Mesenchymal stem cell (in vitro differentiated cells and primary cell): ENCODE data around the gene GBF1.
"Not testable (repeated sequence)": the region's sequence is repeated elsewhere in the genome, so short reads cannot be mapped to it uniquely, and the experiment has no call there.

ENCODE experiments used
- DNase-seq: peaks from one replicate; pipeline ENCODE4 v3.0.0-alpha.2; 2013
- H2AFZ ChIP-seq: one replicate; pipeline ENCODE4 v1.6.1; 2013; ENCODE audit warnings: low read depth, mild to moderate bottlenecking, control low read depth, inconsistent platforms, low read length, moderate library complexity
- H2AK5ac ChIP-seq: 2 replicates; pipeline ENCODE4 v1.6.1; 2013; ENCODE audit warnings: low read length, moderate library complexity, mild to moderate bottlenecking, inconsistent platforms; ENCODE audit not compliant: severe bottlenecking
- H2BK120ac ChIP-seq: one replicate; pipeline ENCODE4 v1.6.1; 2013; ENCODE audit warnings: low read depth, mild to moderate bottlenecking, inconsistent platforms, low read length, moderate library complexity
- H2BK12ac ChIP-seq, 2 experiments: one replicate each; pipeline ENCODE4 v1.6.1; 2013; ENCODE audit warnings: inconsistent platforms in 2 of 2, low read length in 2 of 2, mild to moderate bottlenecking in 2 of 2, moderate library complexity in 2 of 2, control low read depth in 1 of 2
- H2BK15ac ChIP-seq: one replicate; pipeline ENCODE4 v1.6.1; 2013; ENCODE audit warnings: mild to moderate bottlenecking, low read depth, inconsistent platforms; ENCODE audit not compliant: poor library complexity, severe bottlenecking
- H2BK5ac ChIP-seq: 2 replicates; pipeline ENCODE4 v1.6.1; 2013; ENCODE audit warnings: low read depth, mild to moderate bottlenecking, low read length, control low read depth, inconsistent platforms; ENCODE audit not compliant: poor library complexity, severe bottlenecking
- H3K14ac ChIP-seq, 2 experiments: one replicate each; pipeline ENCODE4 v1.6.1; 2013; ENCODE audit warnings: inconsistent platforms in 2 of 2, low read length in 2 of 2, control low read depth in 1 of 2, mild to moderate bottlenecking in 1 of 2, moderate library complexity in 1 of 2
- H3K18ac ChIP-seq, 2 experiments: one replicate each; pipeline ENCODE4 v1.6.1; 2013; ENCODE audit warnings: inconsistent platforms in 2 of 2, low read length in 2 of 2, control low read depth in 1 of 2, low read depth in 1 of 2, mild to moderate bottlenecking in 1 of 2
- H3K23ac ChIP-seq, 2 experiments: one replicate each; pipeline ENCODE4 v1.6.1; 2013; ENCODE audit warnings: inconsistent platforms in 2 of 2, low read length in 2 of 2, mild to moderate bottlenecking in 2 of 2, moderate library complexity in 2 of 2, control low read depth in 1 of 2
- H3K27ac ChIP-seq: 2 replicates; pipeline ENCODE4 v1.5.1; 2013; ENCODE audit warnings: mild to moderate bottlenecking, moderate library complexity, low read length, control low read depth, inconsistent platforms; ENCODE audit not compliant: poor library complexity, severe bottlenecking
- H3K27me3 ChIP-seq, 2 experiments: 2 replicates each; pipeline versions ENCODE4 v1.6.1 to v1.7.0; 2013; ENCODE audit warnings: low read length in 2 of 2, mild to moderate bottlenecking in 2 of 2, moderate library complexity in 2 of 2, control low read depth in 1 of 2, inconsistent platforms in 1 of 2; ENCODE audit not compliant: control insufficient read depth in 1 of 2, insufficient read depth in 1 of 2
- H3K36me3 ChIP-seq, 2 experiments: 2 replicates each; pipeline versions ENCODE4 v1.6.1 to v1.7.0; 2013; ENCODE audit warnings: low read length in 2 of 2, control low read depth in 1 of 2, inconsistent platforms in 1 of 2, low read depth in 1 of 2, mild to moderate bottlenecking in 1 of 2; ENCODE audit not compliant: insufficient read depth in 2 of 2, control insufficient read depth in 1 of 2
- H3K4ac ChIP-seq, 2 experiments: one replicate each; pipeline ENCODE4 v1.6.1; 2013; ENCODE audit warnings: inconsistent platforms in 2 of 2, low read length in 2 of 2, mild to moderate bottlenecking in 2 of 2, moderate library complexity in 2 of 2, control low read depth in 1 of 2, low read depth in 1 of 2
- H3K4me1 ChIP-seq: 2 replicates; pipeline ENCODE4 v1.6.1; 2013; ENCODE audit warnings: low read depth, low read length, control low read depth; ENCODE audit not compliant: control insufficient read depth, insufficient read depth
- H3K4me2 ChIP-seq: 2 replicates; pipeline ENCODE4 v1.6.1; 2013; ENCODE audit warnings: low read length, mild to moderate bottlenecking, inconsistent platforms; ENCODE audit not compliant: poor library complexity, severe bottlenecking
- H3K4me3 ChIP-seq, 2 experiments: 2 replicates each; pipeline versions ENCODE4 v1.5.1 to v1.7.0; 2013; ENCODE audit warnings: low read length in 2 of 2, mild to moderate bottlenecking in 2 of 2, control low read depth in 1 of 2, low read depth in 1 of 2; ENCODE audit not compliant: insufficient read depth in 1 of 2
- H3K79me1 ChIP-seq: replicated peaks from 2 replicates; pipeline ENCODE4 v1.6.1; 2013; ENCODE audit warnings: mild to moderate bottlenecking, control low read depth, low read length, inconsistent platforms; ENCODE audit not compliant: poor library complexity, severe bottlenecking
- H3K9ac ChIP-seq: 2 replicates; pipeline ENCODE4 v1.7.0; 2013; ENCODE audit warnings: mild to moderate bottlenecking, low read length, moderate library complexity
- H3K9me3 ChIP-seq: 2 replicates; pipeline ENCODE4 v1.7.0; 2013; ENCODE audit warnings: mild to moderate bottlenecking, low read length; ENCODE audit not compliant: control insufficient read depth
- H4K8ac ChIP-seq: one replicate; pipeline ENCODE4 v1.6.1; 2013; ENCODE audit warnings: inconsistent platforms, mild to moderate bottlenecking, low read length, moderate library complexity
- H4K91ac ChIP-seq: one replicate; pipeline ENCODE4 v1.6.1; 2013; ENCODE audit warnings: mild to moderate bottlenecking, low read length, inconsistent platforms
- WGBS: methylation state at CpG from one replicate; pipeline ENCODE4 v1.1.7; 2013; ENCODE audit warnings: mixed read lengths; 5-methylcytosine and 5-hydroxymethylcytosine counted together

GBF1 gene

DNA sequence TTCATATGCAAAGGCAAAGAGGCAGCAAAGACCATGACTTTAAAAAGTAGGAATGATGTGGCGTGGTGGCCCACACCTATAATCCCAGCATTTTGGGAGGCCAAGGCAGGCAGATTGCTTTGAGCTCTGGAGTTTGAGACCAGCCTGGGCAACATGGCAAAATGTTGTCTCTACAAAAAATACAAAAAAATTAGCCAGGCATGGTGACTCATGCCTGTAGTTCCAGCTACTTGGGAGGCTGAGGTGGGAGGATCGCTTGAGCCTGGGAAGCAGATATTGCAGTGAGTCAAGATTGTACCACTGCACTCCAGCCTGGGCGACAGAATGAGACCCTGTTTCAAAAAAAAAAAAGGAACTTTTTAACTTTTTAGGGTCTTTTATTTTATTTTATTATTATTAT, 7.2 kb downstream of the GBF1 start:
- not testable (repeated sequence) for H3K14ac ChIP-seq, H3K4me3 ChIP-seq, H2AK5ac ChIP-seq, H4K91ac ChIP-seq, H3K27me3 ChIP-seq, H3K9ac ChIP-seq, H2BK5ac ChIP-seq, H2BK12ac ChIP-seq, H3K27ac ChIP-seq, H3K18ac ChIP-seq, H3K79me1 ChIP-seq, H3K23ac ChIP-seq, H3K9me3 ChIP-seq, H2BK120ac ChIP-seq, H2BK15ac ChIP-seq, H3K4me2 ChIP-seq, H4K8ac ChIP-seq, H3K4ac ChIP-seq, H3K4me1 ChIP-seq, H2AFZ ChIP-seq
- 91% methylated on average over 2 of the region's 3 CpGs for WGBS
- H3K36me3 ChIP-seq: peaks cover 19% of the 10 kb centered on the region in 2 experiments
- peak; percentile 32 for DNase-seq

DNA sequence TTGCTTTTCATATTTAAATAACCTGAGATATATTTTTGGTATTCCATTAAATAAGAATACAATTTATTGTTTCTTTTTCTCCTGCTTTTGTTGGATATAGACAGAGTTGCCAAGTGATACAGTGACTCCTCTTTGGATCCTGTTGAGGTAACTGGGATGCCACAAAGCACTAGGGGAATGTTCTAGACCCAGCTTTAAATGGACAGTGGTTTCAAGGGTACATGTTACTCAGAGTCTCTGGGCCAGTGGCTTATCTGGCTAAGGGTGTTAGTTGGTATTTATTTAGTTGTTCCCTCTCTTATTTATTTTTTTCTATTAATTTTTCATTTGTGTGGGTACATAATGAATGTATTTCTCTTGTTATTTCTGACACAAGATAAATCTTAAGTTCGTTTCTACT, 9.1 kb downstream of the GBF1 start:
- H3K9me3 ChIP-seq: no peaks in the 10 kb centered on the region
- no peak overlapping the region for H3K27ac ChIP-seq
- H3K4me3 ChIP-seq: no peak overlapping the region
- no peak overlapping the region for H2BK5ac ChIP-seq
- H3K23ac ChIP-seq: no peak overlapping the region
- no peak overlapping the region for H3K14ac ChIP-seq
- no peak overlapping the region for H2AK5ac ChIP-seq
- H3K9ac ChIP-seq: no peak overlapping the region
- H4K91ac ChIP-seq: no peak overlapping the region
- H3K79me1 ChIP-seq: no peaks in the 10 kb centered on the region
- peaks cover 2% of the 10 kb centered on the region for H3K4me1 ChIP-seq
- H3K18ac ChIP-seq: no peak overlapping the region
- H3K4ac ChIP-seq: no peak overlapping the region
- no peak overlapping the region for H2BK120ac ChIP-seq
- H4K8ac ChIP-seq: no peak overlapping the region
- WGBS: 80% methylated on average over 1 of the region's 1 CpG
- no peak overlapping the region for H2BK12ac ChIP-seq
- no peak for DNase-seq
- no peaks in the 10 kb centered on the region for H3K27me3 ChIP-seq
- H3K36me3 ChIP-seq: peaks cover 10 to 19% of the 10 kb centered on the region in 2 experiments
- no peak overlapping the region for H3K4me2 ChIP-seq
- no peak overlapping the region for H2AFZ ChIP-seq
- H2BK15ac ChIP-seq: no peak overlapping the region

DNA sequence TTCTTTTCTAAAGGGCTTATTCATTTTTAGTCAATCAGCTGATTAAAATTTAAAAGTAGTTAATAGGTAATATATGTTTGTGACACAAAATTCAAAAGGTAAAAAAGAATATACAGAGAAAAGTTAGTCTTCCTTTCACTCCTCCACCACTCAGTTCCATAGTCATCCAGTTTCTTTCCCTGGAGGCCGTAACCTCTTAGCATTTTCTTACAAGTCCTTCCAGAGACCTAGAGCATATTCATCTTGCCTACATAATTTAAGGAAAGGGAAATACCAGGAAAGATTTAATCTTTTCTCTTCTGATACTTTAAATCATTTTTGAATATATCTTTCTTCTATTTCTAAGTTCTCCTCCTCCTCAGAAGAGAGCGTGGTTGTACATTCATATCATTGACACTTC, 10.1 kb downstream of the GBF1 start:
- no peaks in the 10 kb centered on the region for H3K79me1 ChIP-seq
- H3K4ac ChIP-seq: no peak overlapping the region
- DNase-seq: no peak
- peaks cover 19 to 20% of the 10 kb centered on the region in 2 experiments for H3K36me3 ChIP-seq
- no peak overlapping the region for H3K4me3 ChIP-seq
- H4K8ac ChIP-seq: no peak overlapping the region
- H3K27me3 ChIP-seq: no peaks in the 10 kb centered on the region
- H2AFZ ChIP-seq: no peak overlapping the region
- no peak overlapping the region for H2BK12ac ChIP-seq
- no peak overlapping the region for H3K27ac ChIP-seq
- H4K91ac ChIP-seq: no peak overlapping the region
- WGBS: 93% methylated on average over 2 of the region's 2 CpGs
- no peak overlapping the region for H2BK120ac ChIP-seq
- H2AK5ac ChIP-seq: no peak overlapping the region
- H2BK5ac ChIP-seq: no peak overlapping the region
- H2BK15ac ChIP-seq: no peak overlapping the region
- H3K23ac ChIP-seq: no peak overlapping the region
- H3K9ac ChIP-seq: no peak overlapping the region
- no peak overlapping the region for H3K18ac ChIP-seq
- H3K4me2 ChIP-seq: no peak overlapping the region
- no peak overlapping the region for H3K14ac ChIP-seq
- peaks cover 2% of the 10 kb centered on the region for H3K4me1 ChIP-seq
- no peaks in the 10 kb centered on the region for H3K9me3 ChIP-seq

DNA sequence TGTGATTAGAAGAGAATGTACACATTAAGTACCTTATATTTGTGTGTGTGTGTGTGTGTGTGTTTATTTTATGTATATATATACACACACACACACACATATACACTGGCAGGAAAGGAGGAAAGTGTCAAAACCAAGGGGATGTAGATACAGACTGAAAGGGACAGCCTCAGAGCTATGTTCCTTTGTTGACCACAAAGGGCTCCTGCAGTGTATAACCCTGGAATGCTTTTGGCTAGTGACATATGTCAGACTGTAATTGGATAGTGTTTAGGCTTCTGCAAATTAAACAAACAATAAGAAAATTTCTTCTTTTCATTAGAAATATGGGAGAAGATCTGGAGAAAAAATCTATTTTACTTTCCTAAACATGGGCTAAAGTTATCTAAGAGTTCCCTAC, 15.9 kb downstream of the GBF1 start:
- Histone ChIP-seq H3K4me3 (no peak overlapping the region), H4K8ac (no peak overlapping the region), H3K27ac (no peak overlapping the region)

More for the DNA sequence above, 15.9 kb downstream of the GBF1 start:
- peaks cover 18 to 45% of the 10 kb centered on the region in 2 experiments for H3K36me3 ChIP-seq
- peaks cover 11% of the 10 kb centered on the region for H3K79me1 ChIP-seq
- H2BK5ac ChIP-seq: no peak overlapping the region
- DNase-seq: no peak
- no peak overlapping the region for H3K14ac ChIP-seq
- no peak overlapping the region for H2AFZ ChIP-seq
- H3K4me1 ChIP-seq: no peaks in the 10 kb centered on the region
- no peak overlapping the region for H3K4me2 ChIP-seq
- H3K27me3 ChIP-seq: no peaks in the 10 kb centered on the region
- no peak overlapping the region for H4K91ac ChIP-seq
- no peak overlapping the region for H2BK120ac ChIP-seq
- H3K9me3 ChIP-seq: no peaks in the 10 kb centered on the region
- no peak overlapping the region for H3K18ac ChIP-seq
- no peak overlapping the region for H2BK12ac ChIP-seq
- H2AK5ac ChIP-seq: no peak overlapping the region
- no peak overlapping the region for H2BK15ac ChIP-seq
- no peak overlapping the region for H3K23ac ChIP-seq
- H3K4ac ChIP-seq: no peak overlapping the region
- peak overlapping the region; percentile 46 for H3K9ac ChIP-seq
